GM15510 (cell line): ENCODE measurements around the gene MLPH.

ENCODE experiments used
- POLR2A ChIP-seq: IDR thresholded peaks from 3 replicates; pipeline ENCODE4 v1.6.1; 2011; ENCODE audit warnings: borderline replicate concordance; ENCODE audit not compliant: insufficient read length; ENCODE audit errors: extremely low read depth

Gene MLPH

DNA sequence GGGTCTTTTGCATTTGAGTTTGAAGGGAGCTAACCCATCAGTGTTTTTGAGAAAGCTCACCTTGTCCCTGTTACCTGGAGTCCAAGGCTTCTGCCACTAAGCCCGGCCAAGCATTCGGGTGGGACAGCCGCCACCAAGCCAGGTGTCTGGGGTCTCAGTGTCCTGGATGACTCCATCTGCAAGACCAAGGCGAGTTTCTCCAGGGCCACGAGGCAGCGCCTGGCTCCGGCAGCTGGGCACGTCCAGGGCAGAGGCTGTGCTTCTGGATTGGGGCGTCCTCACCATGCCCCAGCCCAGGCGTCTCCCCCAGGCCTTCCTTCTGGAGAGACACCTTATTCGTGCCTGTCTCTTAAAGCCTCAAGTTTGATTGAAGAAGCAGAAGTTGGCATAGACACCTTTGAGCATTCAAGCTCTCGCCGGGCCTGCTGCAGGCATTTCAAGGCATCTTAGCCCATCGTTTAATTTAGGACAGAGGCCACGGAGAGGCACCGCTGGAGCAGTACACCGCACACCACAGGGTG is 24.9 kb downstream of the MLPH start:
- TF ChIP-seq POLR2A = no peak

- TF ChIP-seq POLR2A = no peak
Observed at GRCh38 chr2:237512774-237513466, 25.9 kb downstream of the MLPH start.

- TF ChIP-seq POLR2A = no peak
Observed at GRCh38 chr2:237513693-237514092, 26.6 kb downstream of the MLPH start.

GRCh38 chr2:237514474-237515130 is 27.6 kb downstream of the MLPH start:
- no peak for TF ChIP-seq POLR2A

DNA sequence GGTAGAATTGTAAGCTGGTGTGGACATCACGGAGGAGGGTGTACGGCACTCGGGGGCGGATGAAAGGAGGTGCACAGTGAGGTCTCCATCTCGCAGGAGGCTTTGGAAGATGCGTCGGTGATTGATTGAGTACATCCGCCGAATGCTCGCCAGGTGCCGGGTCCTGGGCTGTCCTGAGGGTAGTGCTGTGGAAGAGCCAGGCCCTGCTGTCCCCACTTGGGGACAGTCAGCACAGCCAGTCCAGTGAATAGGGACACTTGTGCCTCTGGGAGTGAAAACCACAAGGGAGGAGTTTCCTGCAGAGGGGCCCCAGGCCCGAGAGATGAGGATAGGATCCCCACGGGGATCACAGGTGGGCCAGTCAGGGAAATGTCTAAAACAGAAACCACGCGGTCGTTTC is 28.1 kb downstream of the MLPH start:
- no peak for TF ChIP-seq POLR2A

- TF ChIP-seq POLR2A = no peak
Observed at GRCh38 chr2:237515621-237516275, 28.7 kb downstream of the MLPH start.

DNA sequence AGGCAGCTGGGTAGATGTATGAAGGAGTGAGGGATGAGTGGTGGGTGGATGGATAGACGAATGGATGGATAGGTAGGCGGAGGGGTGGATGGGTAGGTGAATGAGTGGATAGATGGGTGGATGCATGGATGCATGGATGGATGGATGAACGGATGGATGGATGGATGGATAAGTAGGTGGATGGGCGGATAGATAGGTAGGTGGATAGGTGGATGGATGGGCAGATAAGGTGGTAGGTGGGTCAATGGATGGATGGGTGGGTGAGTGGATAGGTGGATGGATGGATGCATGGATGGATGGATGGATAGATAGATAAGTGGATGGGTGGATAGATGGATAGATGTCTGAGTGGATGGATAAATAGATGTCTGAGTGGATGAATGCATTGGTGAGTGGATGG is 30.1 kb downstream of the MLPH start:
- TF ChIP-seq POLR2A = no peak

DNA sequence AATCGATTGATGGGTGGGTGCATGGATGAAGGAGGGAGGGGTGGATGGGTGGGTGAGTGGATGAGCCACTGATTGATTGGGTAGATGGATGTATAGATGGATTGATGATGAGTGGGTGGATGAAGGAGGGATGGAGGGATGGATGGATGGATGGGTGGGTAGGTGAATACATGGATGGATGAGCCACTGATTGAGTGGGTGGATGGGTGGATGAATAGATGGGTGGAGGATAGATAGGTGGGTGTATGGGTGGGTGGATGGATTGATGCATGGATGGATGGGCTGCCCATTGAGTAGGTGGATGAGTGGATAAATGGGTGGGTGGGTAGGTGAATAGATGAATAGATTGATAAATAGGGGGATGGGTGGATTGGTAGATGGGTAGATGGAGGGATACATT is 30.9 kb downstream of the MLPH start:
- TF ChIP-seq POLR2A = no peak

DNA sequence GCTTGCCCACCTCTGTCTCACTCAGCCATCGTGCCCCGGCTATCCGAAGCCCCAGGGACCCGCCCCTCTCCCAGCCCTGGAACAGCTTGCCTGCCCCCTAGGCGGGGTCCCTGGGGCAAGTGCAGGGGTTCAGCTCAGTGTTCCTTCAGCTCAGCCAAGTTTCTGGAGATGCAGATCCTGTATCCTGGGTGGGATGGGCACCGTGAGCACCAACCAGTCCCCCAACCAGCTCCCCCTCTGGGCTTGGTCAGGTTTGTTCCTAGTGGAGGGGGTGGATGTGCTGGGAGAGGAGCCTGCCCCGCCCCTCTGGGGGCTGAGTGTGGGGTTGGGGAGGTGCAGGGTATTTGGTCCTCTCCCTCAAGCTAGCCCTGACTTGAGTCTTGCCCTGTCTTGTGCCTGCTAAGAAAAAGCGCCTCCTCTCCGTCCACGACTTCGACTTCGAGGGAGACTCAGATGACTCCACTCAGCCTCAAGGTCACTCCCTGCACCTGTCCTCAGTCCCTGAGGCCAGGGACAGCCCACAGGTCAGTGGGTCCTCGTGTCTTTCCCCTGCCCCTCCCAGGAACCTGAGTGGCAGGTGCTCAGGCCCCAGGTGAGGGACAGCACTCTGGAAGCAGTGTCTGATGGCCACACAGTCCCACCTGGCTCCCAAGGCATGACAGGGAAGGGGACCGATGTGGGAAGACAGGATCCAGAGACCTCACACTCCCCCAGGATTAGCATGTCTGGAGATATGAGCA is 32.6 kb downstream of the MLPH start:
- no peak for TF ChIP-seq POLR2A

- TF ChIP-seq POLR2A = no peak
Observed at GRCh38 chr2:237520290-237520689, 33.2 kb downstream of the MLPH start.

GRCh38 chr2:237524631-237525030 is 37.6 kb downstream of the MLPH start:
- TF ChIP-seq POLR2A = no peak

DNA sequence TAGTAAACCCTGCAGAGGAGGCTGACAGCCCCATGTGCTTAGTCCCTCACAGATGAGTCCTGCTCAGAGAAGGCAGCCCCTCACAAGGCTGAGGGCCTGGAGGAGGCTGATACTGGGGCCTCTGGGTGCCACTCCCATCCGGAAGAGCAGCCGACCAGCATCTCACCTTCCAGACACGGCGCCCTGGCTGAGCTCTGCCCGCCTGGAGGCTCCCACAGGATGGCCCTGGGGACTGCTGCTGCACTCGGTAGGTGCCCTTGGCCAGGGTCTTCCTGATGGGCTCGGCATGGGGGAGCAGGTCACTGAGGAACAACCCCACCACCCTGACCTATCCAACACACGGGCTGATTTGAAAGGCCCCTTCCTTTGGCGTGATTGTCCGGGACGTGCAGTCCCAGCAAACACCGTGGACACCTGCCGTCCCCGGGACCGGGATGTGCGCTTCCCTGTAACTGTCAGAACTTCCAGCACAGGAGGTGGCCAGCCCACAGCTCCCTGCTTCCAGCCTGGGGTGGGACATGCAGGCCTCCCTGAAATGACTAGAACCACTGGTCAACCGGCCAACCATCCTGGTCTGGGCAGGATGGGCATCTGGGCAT is 38.6 kb downstream of the MLPH start:
- no peak for TF ChIP-seq POLR2A

DNA sequence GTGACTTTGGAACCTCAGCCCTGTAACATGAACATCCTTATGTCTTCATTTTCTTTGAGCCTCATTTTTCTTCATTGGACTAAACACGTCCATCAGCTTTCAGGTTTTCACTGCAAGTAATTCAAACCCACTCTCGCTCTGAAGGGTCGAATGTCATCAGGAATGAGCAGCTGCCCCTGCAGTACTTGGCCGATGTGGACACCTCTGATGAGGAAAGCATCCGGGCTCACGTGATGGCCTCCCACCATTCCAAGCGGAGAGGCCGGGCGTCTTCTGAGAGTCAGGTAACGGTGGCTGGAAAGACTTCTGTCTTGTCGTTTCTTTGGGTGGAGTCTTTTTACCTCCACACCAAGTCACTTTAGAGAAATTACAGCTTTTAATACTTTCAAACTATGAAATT is 40.2 kb downstream of the MLPH start:
- TF ChIP-seq POLR2A = no peak

- no peak for TF ChIP-seq POLR2A
Observed at GRCh38 chr2:237527766-237528165, 40.7 kb downstream of the MLPH start.
